ENCODE measurements around the gene ERC2.
"Not testable (repeated sequence)": the region's sequence is repeated elsewhere in the genome, so short reads cannot be mapped to it uniquely, and the experiment has no call there.

Gene ERC2

GRCh38 chr3:56060521-56061278, 407.6 kb downstream of the ERC2 start:
- no peak for DNase-seq (ENCODE audit: low spot score)

DNA sequence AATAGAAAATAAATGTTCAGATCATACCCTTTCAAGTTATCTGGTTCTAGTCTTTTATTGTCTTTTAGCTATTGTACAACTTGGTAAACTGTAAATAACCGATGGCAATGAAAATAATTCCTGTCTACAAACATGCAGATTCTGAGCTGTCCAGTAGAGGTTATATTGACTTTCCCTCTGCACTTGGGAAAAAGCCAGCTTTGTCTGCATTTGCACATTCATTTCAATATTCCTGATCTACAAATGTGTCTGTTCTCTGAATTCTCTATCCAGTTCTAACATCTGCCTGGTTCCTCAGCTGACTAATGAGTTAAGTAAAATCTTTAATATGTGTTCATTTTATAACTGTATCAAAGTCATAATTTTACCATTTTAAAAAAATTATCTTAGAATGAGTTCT, 408.5 kb downstream of the ERC2 start:
- no peak for DNase-seq (ENCODE audit: low spot score)

DNA sequence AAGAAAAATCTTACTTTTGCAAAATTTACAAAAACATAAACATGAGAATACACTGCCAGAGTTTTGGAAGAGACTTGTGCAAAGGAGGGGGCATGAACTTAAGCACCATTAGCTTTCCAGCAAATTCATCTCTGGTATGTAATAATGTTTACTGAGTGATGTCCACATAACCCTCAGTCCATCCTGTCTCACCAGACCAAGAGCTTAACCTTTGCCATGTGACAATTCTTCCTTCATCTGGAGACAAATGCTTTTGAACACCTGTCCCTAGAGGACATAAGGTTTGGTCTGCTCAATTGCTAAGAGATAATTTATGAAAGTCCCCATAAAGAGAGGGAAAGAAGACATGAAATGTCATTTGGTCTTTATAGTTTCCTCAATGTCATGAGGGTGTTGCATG, 412.3 kb downstream of the ERC2 start:
- no peak for DNase-seq (ENCODE audit: low spot score)

- no peak for DNase-seq (ENCODE audit: low spot score)
These were observed 412.7 kb downstream of the ERC2 start for GRCh38 chr3:56055546-56055945.

- DNase-seq (ENCODE audit: low spot score) = no peak
These were observed 413.4 kb downstream of the ERC2 start for GRCh38 chr3:56054844-56055243.

DNA sequence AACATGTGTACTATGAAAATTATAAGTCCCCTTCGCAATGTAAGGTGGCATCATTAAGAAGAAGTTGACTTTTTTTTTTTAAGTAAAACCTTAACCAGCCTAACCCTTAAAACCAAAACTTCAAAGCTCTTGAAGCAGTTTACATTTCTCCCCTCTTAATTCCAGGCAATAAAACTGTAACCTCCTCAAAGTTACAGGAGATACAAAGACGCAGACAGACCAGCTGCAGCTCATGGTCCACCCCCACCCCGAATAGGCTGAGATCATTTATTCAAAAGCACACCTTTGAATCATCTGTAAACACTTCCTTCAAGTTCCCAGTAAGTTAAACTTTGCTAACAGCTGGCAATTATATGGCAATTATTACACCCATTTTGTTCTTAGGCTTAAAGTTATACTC, 414.5 kb downstream of the ERC2 start:
- no peak for DNase-seq (ENCODE audit: low spot score)

GRCh38 chr3:56052188-56052587, 416.1 kb downstream of the ERC2 start:
- DNase-seq (ENCODE audit: low spot score) = no peak

GRCh38 chr3:56051052-56051451, 417.2 kb downstream of the ERC2 start:
- DNase-seq (ENCODE audit: low spot score) = no peak

- no peak for DNase-seq (ENCODE audit: low spot score)
These were observed 419.3 kb downstream of the ERC2 start for GRCh38 chr3:56048946-56049345.

DNA sequence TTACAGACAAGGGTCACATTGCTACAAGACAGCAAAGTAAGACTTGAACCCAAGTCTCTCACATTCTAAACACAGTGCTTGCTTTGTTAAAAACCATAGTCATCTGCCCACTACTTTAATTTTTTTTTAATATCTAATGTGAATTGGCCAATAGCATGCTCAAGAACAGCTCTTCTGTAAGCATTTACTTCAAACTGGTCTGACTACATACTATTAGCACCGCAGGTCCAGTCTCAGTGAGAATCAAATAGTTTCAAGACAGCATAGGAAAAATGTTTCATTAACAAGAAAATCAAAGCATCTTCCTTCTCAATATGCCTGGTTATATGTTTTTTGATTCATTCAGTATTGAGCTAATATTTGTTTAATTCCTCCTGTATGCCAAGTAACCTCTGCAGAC, 419.9 kb downstream of the ERC2 start:
- no peak for DNase-seq (ENCODE audit: low spot score)

GRCh38 chr3:56042326-56042951, 425.8 kb downstream of the ERC2 start:
- peak; percentile 3 for DNase-seq (ENCODE audit: low spot score)

DNA sequence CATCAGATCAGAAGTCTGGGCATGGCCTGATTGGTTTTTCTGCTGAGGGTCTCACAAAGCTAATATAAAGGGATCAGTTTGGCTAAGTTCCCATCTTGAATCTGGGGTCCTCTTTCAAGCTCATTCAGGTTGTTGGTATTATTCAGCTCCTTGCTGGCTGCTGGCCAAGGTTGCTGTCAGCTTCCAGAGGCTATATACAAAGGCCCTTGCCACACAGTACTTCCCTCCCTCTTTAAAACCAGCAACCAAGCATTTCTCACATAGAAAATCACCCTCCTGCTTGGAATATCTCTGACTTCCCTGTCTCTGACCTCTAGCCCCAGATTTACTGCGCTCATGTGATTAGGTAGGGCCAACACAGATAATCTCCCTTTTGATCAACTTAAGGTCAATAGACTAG, 442.9 kb downstream of the ERC2 start:
- no peak for DNase-seq (ENCODE audit: low spot score)

GRCh38 chr3:56023546-56023945, 444.7 kb downstream of the ERC2 start:
- DNase-seq (ENCODE audit: low spot score) = no peak

DNA sequence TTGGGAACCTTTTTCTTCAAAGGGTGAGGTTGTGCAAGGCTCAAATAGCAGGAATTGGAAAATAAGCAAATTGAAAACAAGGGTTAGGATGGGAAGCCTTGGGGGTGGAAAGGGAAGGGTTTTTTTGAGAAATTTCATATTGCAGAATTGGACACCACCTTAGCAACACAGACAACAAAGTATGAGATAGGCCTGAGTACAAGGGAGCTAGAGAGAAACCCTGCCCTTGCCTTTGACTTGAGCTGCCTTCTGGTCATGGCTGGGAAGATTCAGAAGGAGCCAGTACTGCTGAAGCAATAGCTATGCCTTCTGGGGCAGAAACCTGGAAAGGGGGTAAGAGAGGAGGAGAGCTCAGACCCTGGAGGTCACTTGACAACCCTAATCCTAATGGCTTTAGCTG, 445.6 kb downstream of the ERC2 start:
- no peak for DNase-seq (ENCODE audit: low spot score)

DNA sequence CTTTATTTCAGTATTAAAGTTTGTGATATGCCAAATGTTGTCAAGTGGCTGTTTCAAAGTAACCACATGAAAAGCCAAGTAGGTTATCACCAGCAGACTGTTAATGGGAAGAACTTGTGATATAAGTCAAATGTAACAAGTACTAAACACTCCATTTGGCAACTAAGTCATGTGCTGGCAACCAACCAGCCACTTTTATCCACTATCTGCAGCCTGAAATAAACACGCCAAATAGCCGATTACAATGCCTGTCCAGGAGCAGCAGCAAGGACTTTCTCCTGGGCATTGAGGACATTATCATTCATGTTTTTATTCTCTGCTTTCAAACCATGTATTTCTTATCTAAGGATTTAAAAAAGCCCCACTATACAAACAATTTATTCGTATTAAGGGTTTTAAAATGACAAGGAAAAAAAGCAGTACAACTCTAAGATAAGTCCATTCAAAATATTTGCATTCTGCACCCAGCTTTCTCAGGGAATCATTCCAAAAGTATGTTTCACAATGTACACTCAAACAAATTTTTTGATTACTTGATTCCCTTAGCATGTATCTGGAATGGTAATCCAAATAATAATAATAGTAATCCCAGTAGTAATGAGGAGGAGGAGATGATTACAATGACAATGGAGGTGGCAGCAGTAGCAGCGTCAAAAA, 448.6 kb downstream of the ERC2 start:
- DNase-seq (ENCODE audit: low spot score) = no peak

GRCh38 chr3:56015374-56015773, 452.9 kb downstream of the ERC2 start:
- DNase-seq (ENCODE audit: low spot score) = not testable (repeated sequence)

DNA sequence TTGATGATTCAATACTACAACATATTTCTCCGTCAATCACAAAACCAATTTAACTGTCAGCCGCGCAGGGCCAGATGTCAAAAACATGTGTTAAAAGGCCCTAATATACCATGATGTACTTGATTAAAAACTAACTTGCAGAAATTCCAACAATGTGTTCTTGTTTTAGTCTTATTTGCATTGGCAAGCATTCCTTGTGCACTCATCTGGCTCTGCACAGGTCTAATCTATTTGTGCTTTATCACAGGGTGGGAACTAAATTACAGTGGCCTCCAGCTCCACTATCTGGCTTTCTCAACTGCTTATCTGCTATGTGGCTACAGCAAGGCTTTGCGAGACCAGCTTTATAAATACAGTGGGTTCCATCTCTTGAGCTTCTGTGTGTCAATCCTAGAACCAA, 455.5 kb downstream of the ERC2 start:
- no peak for DNase-seq (ENCODE audit: low spot score)

- DNase-seq (ENCODE audit: low spot score) = no peak
These were observed 463.0 kb downstream of the ERC2 start for GRCh38 chr3:56005196-56005805.

GRCh38 chr3:56003129-56003528, 465.1 kb downstream of the ERC2 start:
- no peak for DNase-seq (ENCODE audit: low spot score)

GRCh38 chr3:56001991-56002390, 466.3 kb downstream of the ERC2 start:
- no peak for DNase-seq (ENCODE audit: low spot score)

- no peak for DNase-seq (ENCODE audit: low spot score)
These were observed 466.7 kb downstream of the ERC2 start for GRCh38 chr3:56001537-56001936.

- no peak for DNase-seq (ENCODE audit: low spot score)
These were observed 478.9 kb downstream of the ERC2 start for GRCh38 chr3:55989366-55989765.

DNA sequence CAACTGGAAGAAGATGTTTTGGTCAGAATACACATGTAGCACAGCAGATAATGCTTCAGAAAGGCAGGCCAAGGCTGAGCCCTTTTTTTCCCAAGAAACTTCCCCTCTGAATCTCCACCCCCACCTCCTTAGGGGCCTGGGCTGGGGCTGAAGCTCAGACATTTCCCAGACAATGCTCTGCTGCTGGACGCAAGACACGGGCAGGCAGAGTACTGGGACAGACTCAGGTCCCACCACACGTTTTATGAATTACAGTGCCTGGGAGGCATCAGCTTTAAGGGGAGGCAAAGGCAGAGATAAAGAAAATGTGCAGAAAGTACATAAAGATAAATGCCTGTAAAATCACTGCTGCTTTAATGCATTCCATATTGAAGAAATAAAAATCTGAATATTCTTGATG, 479.4 kb downstream of the ERC2 start:
- DNase-seq (ENCODE audit: low spot score) = no peak

Measured in HuH-7 (cell line).